HEK293T (cell line): ENCODE data around the gene SWSAP1.

Experiments used
- BHLHE40 ChIP-seq: fragments of 450-650 bp; IDR thresholded peaks from 2 replicates; pipeline ENCODE4 v1.6.1; 2016; ENCODE audit warnings: mild to moderate bottlenecking, moderate library complexity, borderline replicate concordance
- CTBP1 ChIP-seq: fragments of 450-650 bp; IDR thresholded peaks from 2 replicates; pipeline ENCODE4 v1.6.1; 2016; ENCODE audit warnings: borderline replicate concordance
- ELF4 ChIP-seq: fragments of 450-650 bp; IDR thresholded peaks from 2 replicates; pipeline ENCODE4 v1.6.1; 2017; ENCODE audit warnings: antibody characterized with exemption
- FOXA1 ChIP-seq: fragments of 450-650 bp; IDR thresholded peaks from 2 replicates; pipeline ENCODE4 v1.6.1; 2016; ENCODE audit warnings: mild to moderate bottlenecking
- HDGF ChIP-seq: fragments of 450-650 bp; IDR thresholded peaks from 2 replicates; pipeline ENCODE4 v1.6.1; 2017; ENCODE audit warnings: antibody characterized with exemption, borderline replicate concordance
- L3MBTL2 ChIP-seq: fragments of 450-650 bp; conservative IDR thresholded peaks from 2 replicates; pipeline ENCODE4 v1.6.1; 2016; ENCODE audit warnings: mild to moderate bottlenecking
- NFRKB ChIP-seq: fragments of 450-650 bp; IDR thresholded peaks from 2 replicates; pipeline ENCODE4 v1.6.1; 2016; ENCODE audit warnings: mild to moderate bottlenecking, moderate library complexity
- SP1 ChIP-seq: fragments of 450-650 bp; IDR thresholded peaks from 2 replicates; pipeline ENCODE4 v1.6.1; 2017
- SUZ12 ChIP-seq: fragments of 450-650 bp; IDR thresholded peaks from 2 replicates; pipeline ENCODE4 v1.6.1; 2016; ENCODE audit warnings: mild to moderate bottlenecking
- ZNF384 ChIP-seq: fragments of 450-650 bp; IDR thresholded peaks from 2 replicates; pipeline ENCODE4 v1.6.1; 2016
- TF ChIP-seq, protein P1 (sequence below): fragments of 450-650 bp; IDR thresholded peaks from 2 replicates; pipeline ENCODE4 v1.6.1; 2016

DNA sequence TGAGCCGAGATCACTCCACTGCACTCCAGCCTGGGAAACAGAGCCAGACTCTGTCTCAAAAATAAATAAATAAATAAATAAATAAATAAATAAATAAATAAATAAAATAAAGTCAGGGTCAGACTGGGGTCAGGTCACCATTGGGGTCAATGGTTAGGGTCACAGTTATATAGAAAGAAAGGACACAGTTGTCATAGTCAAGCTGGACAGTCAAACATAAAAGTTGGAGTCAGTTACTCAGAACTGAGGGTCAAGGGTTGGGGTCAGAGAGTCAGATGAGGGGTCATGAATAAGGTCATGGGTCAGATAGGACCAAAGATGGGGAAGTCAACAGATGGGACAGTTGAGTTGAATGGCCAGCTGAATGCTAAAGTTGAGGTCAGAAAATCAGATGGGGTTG lies 26.3 kb downstream of the SWSAP1 start:
- TF ChIP-seq NFRKB (no peak), CTBP1 (no peak), SP1 (no peak), ELF4 (no peak), FOXA1 (no peak), SUZ12 (no peak), BHLHE40 (no peak), HDGF (no peak), ZNF384 (no peak), L3MBTL2 (no peak)
- TF ChIP-seq, protein P1, sequence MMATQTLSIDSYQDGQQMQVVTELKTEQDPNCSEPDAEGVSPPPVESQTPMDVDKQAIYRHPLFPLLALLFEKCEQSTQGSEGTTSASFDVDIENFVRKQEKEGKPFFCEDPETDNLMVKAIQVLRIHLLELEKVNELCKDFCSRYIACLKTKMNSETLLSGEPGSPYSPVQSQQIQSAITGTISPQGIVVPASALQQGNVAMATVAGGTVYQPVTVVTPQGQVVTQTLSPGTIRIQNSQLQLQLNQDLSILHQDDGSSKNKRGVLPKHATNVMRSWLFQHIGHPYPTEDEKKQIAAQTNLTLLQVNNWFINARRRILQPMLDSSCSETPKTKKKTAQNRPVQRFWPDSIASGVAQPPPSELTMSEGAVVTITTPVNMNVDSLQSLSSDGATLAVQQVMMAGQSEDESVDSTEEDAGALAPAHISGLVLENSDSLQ = no peak
